OCI-LY1 (cell line): ENCODE results near the gene OGDHL.

Source experiments
- H2AFZ ChIP-seq: fragments of 200-600 bp; sonication (generic), shearing (Covaris generic); 2 replicates; pipeline ENCODE4 v1.6.0; 2014; ENCODE audit warnings: antibody characterized with exemption, mild to moderate bottlenecking, low read length
- H3F3A ChIP-seq: fragments of 200-600 bp; sonication (generic), shearing (Covaris generic); 2 replicates; pipeline ENCODE4 v1.6.0; 2014; ENCODE audit warnings: mild to moderate bottlenecking, antibody characterized with exemption, low read length, moderate library complexity; ENCODE audit not compliant: insufficient read depth
- H3K27ac ChIP-seq: fragments of 200-600 bp; sonication (generic); 2 replicates; pipeline ENCODE4 v1.5.1; 2014; ENCODE audit warnings: low read length, mixed run types, mild to moderate bottlenecking, low read depth; ENCODE audit not compliant: poor library complexity, severe bottlenecking
- H3K27me3 ChIP-seq: fragments of 200-600 bp; sonication (generic); 2 replicates; pipeline ENCODE4 v1.6.0; 2014; ENCODE audit warnings: antibody characterized with exemption, mild to moderate bottlenecking, low read length, moderate library complexity; ENCODE audit not compliant: insufficient read depth
- H3K36me3 ChIP-seq: fragments of 200-600 bp; sonication (generic); 2 replicates; pipeline ENCODE4 v1.6.1; 2014; ENCODE audit warnings: mild to moderate bottlenecking, antibody characterized with exemption, low read length, moderate library complexity, mixed read lengths; ENCODE audit not compliant: insufficient read depth
- H3K4me1 ChIP-seq: fragments of 200-600 bp; sonication (generic); 2 replicates; pipeline ENCODE4 v1.5.1; 2014; ENCODE audit warnings: mild to moderate bottlenecking, low read length, moderate library complexity; ENCODE audit not compliant: insufficient read depth, severe bottlenecking
- H3K4me2 ChIP-seq: fragments of 200-600 bp; sonication (generic), shearing (Covaris generic); 2 replicates; pipeline ENCODE4 v1.6.1; 2014; ENCODE audit warnings: low read length
- H3K4me3 ChIP-seq: fragments of 200-600 bp; sonication (generic); 2 replicates; pipeline ENCODE4 v1.5.1; 2014; ENCODE audit warnings: low read length, low read depth, mild to moderate bottlenecking, mixed read lengths; ENCODE audit not compliant: poor library complexity, severe bottlenecking
- H3K79me2 ChIP-seq: fragments of 200-600 bp; shearing (Covaris generic); 2 replicates; pipeline ENCODE4 v1.6.1; 2016; ENCODE audit warnings: mixed run types, low read length, mixed read lengths; ENCODE audit not compliant: insufficient read depth
- H3K9ac ChIP-seq: fragments of 200-600 bp; sonication (generic), shearing (Covaris generic); 2 replicates; pipeline ENCODE4 v1.6.1; 2014; ENCODE audit warnings: mild to moderate bottlenecking, low read length, mixed read lengths
- H3K9me2 ChIP-seq: fragments of 200-600 bp; sonication (generic), shearing (Covaris generic); 2 replicates; pipeline ENCODE4 v1.6.1; 2014; ENCODE audit warnings: low read depth, mild to moderate bottlenecking, low read length, mixed read lengths
- H3K9me3 ChIP-seq: fragments of 200-600 bp; shearing (Covaris generic); 2 replicates; pipeline ENCODE4 v1.6.1; 2014; ENCODE audit warnings: low read length, mixed read lengths
- H4K20me1 ChIP-seq: fragments of 200-600 bp; sonication (generic), shearing (Covaris generic); 2 replicates; pipeline ENCODE4 v1.6.0; 2016; ENCODE audit warnings: mild to moderate bottlenecking, low read length; ENCODE audit not compliant: insufficient read depth
- EZH2 ChIP-seq: fragments of 200-600 bp; sonication (generic), shearing (Covaris generic); IDR thresholded peaks from 2 replicates; pipeline ENCODE4 v1.8.0; 2017; ENCODE audit warnings: borderline replicate concordance, mixed run types, mild to moderate bottlenecking, antibody characterized with exemption, low read length, moderate library complexity, mixed read lengths
- TF ChIP-seq, protein P1 (sequence below): fragments of 200-600 bp; sonication (generic), shearing (Covaris generic); IDR thresholded peaks from 2 replicates; pipeline ENCODE4 v1.5.1; 2017; ENCODE audit warnings: mild to moderate bottlenecking, antibody characterized with exemption, low read length, moderate library complexity, mixed read lengths

The OGDHL gene

DNA sequence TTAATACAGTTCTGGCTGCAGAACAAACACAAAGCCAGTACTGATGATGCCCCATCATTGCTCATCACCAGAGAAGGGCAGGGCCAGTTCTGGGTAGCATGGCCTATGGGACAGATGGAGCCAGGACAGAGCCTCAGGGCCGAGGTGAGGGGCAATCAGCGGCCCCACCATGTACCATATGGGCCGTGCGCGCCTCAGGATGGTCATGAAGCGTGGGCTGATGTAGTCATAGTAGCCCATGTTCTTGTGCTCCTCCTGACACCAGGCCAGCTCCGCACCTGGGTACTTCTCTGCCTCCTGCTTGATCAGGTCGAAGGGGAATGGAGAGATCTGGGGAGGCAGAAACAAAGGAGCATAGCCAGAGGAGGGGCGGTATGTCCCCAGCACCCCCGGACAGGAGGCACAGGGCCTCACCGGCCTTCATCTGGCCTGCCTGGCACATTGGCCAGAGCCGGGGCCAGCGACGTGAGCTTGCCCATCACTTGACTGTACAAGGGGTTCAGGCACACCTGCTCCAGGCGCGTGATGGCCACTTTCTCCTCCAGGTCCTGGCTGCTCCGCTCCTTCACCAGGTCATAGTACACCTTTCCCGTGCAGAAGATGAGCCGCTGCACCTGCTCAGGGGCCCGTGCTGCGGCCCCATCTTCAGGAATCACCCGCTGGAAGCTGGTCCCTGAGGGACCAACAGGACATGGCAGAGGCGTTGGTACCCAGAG, 26.1 kb downstream of the OGDHL start:
- Histone ChIP-seq H3K9ac (no peak overlapping the region), H4K20me1 (no peaks in the 10 kb centered on the region), H3K27me3 (no peaks in the 10 kb centered on the region), H2AFZ (no peak overlapping the region), H3F3A (no peaks in the 10 kb centered on the region), H3K27ac (no peak overlapping the region), H3K9me3 (no peaks in the 10 kb centered on the region), H3K4me1 (no peaks in the 10 kb centered on the region), H3K36me3 (no peaks in the 10 kb centered on the region), H3K4me2 (no peak overlapping the region), H3K79me2 (no peaks in the 10 kb centered on the region), H3K9me2 (no peaks in the 10 kb centered on the region), H3K4me3 (no peak overlapping the region)
- TF ChIP-seq, protein P1, sequence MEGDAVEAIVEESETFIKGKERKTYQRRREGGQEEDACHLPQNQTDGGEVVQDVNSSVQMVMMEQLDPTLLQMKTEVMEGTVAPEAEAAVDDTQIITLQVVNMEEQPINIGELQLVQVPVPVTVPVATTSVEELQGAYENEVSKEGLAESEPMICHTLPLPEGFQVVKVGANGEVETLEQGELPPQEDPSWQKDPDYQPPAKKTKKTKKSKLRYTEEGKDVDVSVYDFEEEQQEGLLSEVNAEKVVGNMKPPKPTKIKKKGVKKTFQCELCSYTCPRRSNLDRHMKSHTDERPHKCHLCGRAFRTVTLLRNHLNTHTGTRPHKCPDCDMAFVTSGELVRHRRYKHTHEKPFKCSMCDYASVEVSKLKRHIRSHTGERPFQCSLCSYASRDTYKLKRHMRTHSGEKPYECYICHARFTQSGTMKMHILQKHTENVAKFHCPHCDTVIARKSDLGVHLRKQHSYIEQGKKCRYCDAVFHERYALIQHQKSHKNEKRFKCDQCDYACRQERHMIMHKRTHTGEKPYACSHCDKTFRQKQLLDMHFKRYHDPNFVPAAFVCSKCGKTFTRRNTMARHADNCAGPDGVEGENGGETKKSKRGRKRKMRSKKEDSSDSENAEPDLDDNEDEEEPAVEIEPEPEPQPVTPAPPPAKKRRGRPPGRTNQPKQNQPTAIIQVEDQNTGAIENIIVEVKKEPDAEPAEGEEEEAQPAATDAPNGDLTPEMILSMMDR: no peak
- no peak for TF ChIP-seq EZH2

DNA sequence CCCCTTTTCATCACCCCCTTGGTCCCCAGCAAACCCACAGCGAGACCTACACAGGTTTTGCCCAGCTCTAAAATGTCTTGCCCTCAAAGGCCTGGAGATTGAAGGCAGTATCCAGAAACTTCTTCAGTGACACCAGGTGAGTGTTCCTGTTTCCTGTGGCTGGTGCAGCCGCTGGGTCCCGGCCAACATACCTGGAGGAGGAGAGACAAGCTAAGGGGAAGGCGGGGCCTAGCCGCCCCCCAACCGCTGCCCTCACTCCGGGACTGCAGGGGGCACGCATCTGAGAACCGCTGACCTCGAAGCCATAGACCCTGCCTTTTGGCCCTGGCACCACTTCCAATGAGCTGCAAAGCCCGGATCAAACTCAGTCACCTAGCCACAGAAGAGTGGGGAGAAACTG, 27.0 kb downstream of the OGDHL start:
- H3K36me3 ChIP-seq: no peaks in the 10 kb centered on the region
- H2AFZ ChIP-seq: no peak overlapping the region
- H3K4me2 ChIP-seq: no peak overlapping the region
- H3K79me2 ChIP-seq: no peaks in the 10 kb centered on the region
- H3K27ac ChIP-seq: no peak overlapping the region
- no peak overlapping the region for H3K4me3 ChIP-seq
- TF ChIP-seq, protein P1: no peak
- no peak for TF ChIP-seq EZH2
- H3F3A ChIP-seq: no peaks in the 10 kb centered on the region
- H3K9me2 ChIP-seq: no peaks in the 10 kb centered on the region
- H3K4me1 ChIP-seq: no peaks in the 10 kb centered on the region
- no peaks in the 10 kb centered on the region for H3K27me3 ChIP-seq
- no peak overlapping the region for H3K9ac ChIP-seq
- H4K20me1 ChIP-seq: no peaks in the 10 kb centered on the region
- H3K9me3 ChIP-seq: no peaks in the 10 kb centered on the region

DNA sequence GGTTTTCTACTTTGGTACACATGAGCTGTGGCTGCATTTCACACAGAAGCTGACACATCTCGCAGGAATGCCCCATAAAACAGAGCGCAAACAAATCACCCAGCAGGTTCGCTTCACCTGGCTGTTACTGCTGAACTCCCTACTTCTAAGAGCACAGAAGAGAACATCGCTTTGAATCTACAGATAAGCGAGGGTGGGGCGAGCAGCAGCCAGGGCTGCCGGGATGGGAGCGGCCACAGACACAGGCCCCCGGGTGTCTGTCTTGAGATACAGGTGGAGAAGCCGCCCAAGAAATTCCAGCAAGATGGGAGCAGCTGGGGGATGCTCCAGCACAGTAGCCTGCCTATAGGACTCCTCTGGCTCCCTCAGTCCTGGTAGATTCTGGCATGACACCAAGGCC, 27.4 kb downstream of the OGDHL start:
- no peak overlapping the region for H2AFZ ChIP-seq

More for the DNA sequence above, 27.4 kb downstream of the OGDHL start:
- Histone ChIP-seq H3K9ac (no peak overlapping the region), H3K79me2 (no peaks in the 10 kb centered on the region), H3K4me3 (no peak overlapping the region), H3K27ac (no peak overlapping the region), H3F3A (no peaks in the 10 kb centered on the region), H3K4me2 (no peak overlapping the region), H3K9me2 (no peaks in the 10 kb centered on the region), H3K27me3 (no peaks in the 10 kb centered on the region), H3K9me3 (no peaks in the 10 kb centered on the region), H3K4me1 (no peaks in the 10 kb centered on the region), H4K20me1 (no peaks in the 10 kb centered on the region), H3K36me3 (no peaks in the 10 kb centered on the region)
- TF ChIP-seq, protein P1: no peak
- no peak for TF ChIP-seq EZH2
